ENCODE measurements around the gene TMEM100.
"Not testable (repeated sequence)": the region's sequence is repeated elsewhere in the genome, so short reads cannot be mapped to it uniquely, and the experiment has no call there.

The TMEM100 gene

GRCh38 chr17:55683550-55684315 lies 38.9 kb downstream of the TMEM100 start:
- DNase-seq = peak; percentile 8

- DNase-seq = peak; percentile 12
These were observed 41.3 kb downstream of the TMEM100 start for GRCh38 chr17:55681342-55681700.

DNA sequence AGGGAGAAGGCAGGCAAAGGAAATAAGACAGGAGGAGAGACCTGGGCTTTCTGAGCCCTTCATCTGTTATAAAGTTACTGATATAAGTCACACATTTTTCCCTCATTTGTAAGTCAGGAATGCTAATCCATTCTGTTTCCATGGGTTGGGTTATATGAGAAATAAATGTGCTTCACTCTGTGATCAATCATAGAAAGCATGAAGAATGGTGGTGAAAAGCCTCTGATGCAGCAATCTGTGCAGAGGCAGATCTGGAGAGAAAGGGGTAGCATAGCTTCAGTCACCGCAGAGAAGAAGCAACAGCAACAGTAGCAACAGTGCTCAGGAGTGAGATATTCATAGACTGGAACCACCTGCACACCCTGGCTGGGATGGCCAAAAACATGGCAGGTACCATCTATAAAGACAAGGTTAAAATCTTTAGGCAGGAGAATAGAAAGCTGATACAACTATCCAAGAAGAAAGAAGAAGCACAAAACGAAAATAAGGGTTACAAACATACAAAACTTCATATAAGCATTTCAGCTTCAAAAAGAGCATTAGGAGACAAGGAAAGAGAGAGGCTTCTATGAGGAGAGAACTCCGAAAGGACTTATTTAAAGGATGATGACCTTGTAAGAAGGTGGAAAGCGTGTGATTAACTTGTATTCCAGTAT lies 41.9 kb downstream of the TMEM100 start:
- peak; percentile 45 for DNase-seq

DNA sequence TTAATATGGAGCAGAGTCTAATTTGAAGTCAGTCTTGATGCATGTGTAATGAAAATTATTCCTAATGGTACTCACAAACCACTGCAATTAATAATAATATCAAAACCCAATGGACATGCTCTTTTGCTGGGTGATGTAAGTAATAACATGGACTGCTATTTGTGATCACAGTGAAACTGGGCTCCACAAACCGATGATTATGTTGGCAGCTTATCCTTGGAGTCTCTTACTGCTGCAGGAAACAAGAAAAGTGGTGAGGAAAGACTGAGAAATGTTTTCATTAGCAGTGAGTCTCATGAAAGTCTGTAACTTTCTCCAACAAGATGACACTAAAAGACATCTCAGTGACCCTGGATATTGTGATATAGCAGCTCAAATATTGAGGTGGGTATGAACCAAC lies 45.2 kb downstream of the TMEM100 start:
- no peak for DNase-seq

DNA sequence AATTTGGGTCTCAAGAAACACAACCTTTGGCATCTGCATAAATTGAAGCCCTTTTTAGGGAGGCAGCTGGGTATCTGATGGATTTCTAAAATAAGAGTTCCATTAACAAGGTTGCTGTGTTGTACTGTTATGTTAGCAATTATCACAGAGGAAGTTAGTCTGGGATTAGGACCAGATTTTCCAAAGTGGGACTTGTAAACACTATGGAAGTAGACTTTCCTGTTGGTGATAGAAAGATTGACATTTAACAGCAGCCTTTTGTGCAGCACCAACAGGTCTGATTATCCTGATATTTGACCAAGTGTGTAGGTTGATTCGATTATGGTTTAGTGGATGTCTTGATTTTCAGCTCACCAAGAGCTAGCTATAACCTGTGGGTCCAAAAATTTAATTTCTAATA lies 46.4 kb downstream of the TMEM100 start:
- DNase-seq = no peak

DNA sequence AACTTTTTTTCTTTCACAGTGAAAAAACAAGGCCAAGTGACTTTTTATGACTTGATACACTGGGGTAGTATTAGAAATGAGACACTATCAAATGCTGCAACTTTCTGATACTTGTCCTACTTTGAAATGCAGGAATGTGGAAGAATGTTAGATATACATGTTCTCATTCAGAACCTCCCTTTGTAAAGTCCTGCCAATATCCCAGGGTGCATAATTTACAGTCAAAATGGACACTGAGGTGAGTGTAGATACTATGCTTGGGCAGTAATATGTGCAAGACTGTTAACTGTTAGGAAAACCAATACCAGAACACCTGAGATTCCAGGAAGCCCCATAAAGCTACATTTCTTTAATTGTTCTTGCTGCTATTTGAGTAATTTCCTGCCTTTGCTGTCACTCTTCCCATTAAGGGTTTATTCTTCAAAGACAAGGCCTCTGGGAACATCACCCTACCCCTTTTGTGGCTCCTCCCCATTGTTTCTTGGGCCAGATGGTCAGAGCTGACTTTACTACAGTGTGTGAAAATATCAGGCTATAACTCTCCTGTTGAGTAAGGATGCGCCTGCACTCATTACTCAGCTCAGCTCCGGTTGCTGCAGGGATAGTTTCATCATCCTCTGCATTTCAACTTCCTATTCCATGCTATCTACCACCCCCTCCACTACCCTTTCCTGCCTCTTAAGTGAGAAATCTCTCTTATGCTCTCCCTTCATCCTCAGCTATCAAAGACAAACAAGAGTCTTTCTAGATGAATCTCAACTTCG lies 48.7 kb downstream of the TMEM100 start:
- peak; percentile 50 for DNase-seq

- DNase-seq = peak; percentile 49
These were observed 49.8 kb downstream of the TMEM100 start for GRCh38 chr17:55672585-55673501.

GRCh38 chr17:55672010-55672409 lies 50.7 kb downstream of the TMEM100 start:
- DNase-seq = not testable (repeated sequence)
